ENCODE data around the gene CLPSL1.

Gene CLPSL1

DNA sequence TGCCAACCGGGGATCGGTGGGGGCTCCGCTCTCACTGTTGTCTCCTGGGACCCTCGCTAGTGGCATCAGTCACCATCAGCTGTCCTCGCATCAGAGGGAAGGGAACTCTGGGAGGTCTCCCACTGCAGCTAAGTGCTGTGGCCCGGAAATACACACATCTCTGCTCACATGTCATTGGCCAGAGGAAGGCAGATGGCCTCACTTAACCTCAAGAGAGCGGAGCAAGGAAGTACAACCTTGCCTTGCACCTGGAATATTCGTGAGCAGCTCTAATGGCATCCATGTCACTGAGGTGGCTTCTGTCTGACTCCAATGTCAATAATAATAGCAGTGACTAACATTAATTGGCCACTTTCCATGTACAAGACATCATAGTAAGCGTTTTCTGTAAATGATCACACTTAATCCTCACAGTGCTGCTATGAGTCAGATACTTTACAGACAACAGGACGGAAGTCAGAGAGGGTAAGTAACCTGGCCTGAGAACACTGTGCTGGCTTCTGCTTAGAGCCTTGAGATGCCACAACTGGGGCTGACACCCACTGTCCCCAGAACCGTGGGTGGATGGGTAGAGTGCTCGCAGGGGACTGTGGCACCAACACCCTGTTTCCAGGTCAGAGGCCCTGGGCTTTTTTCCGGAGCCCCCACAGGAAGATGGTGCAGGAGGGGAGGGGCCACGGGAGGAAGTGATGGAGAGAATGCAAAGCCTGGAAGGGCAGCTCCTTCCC is 30.3 kb downstream of the CLPSL1 start:
- H3F3A ChIP-seq (ENCODE audit: insufficient read depth, low read length) = no peaks in the 10 kb centered on the region
- no peaks in the 10 kb centered on the region for H3K36me3 ChIP-seq (replicated peaks; ENCODE audit: insufficient read depth, low read length)
- H3K4me3 ChIP-seq (ENCODE audit: low read length) = no peak overlapping the region
- H3K9me2 ChIP-seq (replicated peaks; ENCODE audit: insufficient read depth, low read length) = no peaks in the 10 kb centered on the region
- no peaks in the 10 kb centered on the region for H3K4me1 ChIP-seq (ENCODE audit: low read length)
- no peak overlapping the region for H2AFZ ChIP-seq (ENCODE audit: low read length)
- H3K9ac ChIP-seq (ENCODE audit: low read length) = no peak overlapping the region
- no peaks in the 10 kb centered on the region for H3K79me2 ChIP-seq (ENCODE audit: low read length)
- H4K20me1 ChIP-seq (ENCODE audit: insufficient read depth, low read length) = no peaks in the 10 kb centered on the region
- DNase-seq = no peak
- 0 out of 2 replicates have a peak, but pooled peaks cover 4% of the 10 kb centered on the region for H3K27me3 ChIP-seq (replicated peaks; ENCODE audit: insufficient read depth, low read length)
- H3K27ac ChIP-seq (ENCODE audit: low read length) = no peak overlapping the region
- TF ChIP-seq EZH2phosphoT487 (IDR thresholded peaks at IDR 0.05; ENCODE audit: low read length) (no peak), EZH2 (optimal IDR thresholded peaks at IDR 0.05; ENCODE audit: low read depth, low read length) (no peak)
- TF ChIP-seq, protein P1, sequence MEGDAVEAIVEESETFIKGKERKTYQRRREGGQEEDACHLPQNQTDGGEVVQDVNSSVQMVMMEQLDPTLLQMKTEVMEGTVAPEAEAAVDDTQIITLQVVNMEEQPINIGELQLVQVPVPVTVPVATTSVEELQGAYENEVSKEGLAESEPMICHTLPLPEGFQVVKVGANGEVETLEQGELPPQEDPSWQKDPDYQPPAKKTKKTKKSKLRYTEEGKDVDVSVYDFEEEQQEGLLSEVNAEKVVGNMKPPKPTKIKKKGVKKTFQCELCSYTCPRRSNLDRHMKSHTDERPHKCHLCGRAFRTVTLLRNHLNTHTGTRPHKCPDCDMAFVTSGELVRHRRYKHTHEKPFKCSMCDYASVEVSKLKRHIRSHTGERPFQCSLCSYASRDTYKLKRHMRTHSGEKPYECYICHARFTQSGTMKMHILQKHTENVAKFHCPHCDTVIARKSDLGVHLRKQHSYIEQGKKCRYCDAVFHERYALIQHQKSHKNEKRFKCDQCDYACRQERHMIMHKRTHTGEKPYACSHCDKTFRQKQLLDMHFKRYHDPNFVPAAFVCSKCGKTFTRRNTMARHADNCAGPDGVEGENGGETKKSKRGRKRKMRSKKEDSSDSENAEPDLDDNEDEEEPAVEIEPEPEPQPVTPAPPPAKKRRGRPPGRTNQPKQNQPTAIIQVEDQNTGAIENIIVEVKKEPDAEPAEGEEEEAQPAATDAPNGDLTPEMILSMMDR (IDR thresholded peaks at IDR 0.05; ENCODE audit: low read length) = no peak
- no peak overlapping the region for H3K4me2 ChIP-seq (ENCODE audit: low read depth, low read length)
- no peaks in the 10 kb centered on the region for H3K9me3 ChIP-seq (replicated peaks; ENCODE audit: insufficient read depth, low read length)

DNA sequence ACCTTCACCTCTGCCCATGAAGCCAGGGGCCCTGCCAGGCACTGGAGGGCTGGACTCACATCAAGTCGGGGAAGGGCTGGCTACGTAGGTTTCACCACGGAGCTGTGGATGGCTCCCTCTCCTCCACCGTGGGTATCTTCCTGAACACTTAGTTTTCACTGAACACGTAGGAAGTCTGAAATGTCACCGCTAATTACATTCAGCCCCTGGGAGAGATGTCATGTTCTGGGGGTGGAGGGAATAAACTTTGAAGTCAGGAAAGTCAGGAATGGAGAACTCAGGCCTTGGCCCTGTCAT is 30.8 kb downstream of the CLPSL1 start:
- Histone ChIP-seq H3K4me1 (ENCODE audit: low read length) (no peaks in the 10 kb centered on the region), H3K79me2 (ENCODE audit: low read length) (no peaks in the 10 kb centered on the region), H3F3A (ENCODE audit: insufficient read depth, low read length) (no peaks in the 10 kb centered on the region), H2AFZ (ENCODE audit: low read length) (no peak overlapping the region), H3K9me3 (replicated peaks; ENCODE audit: insufficient read depth, low read length) (no peaks in the 10 kb centered on the region), H4K20me1 (ENCODE audit: insufficient read depth, low read length) (no peaks in the 10 kb centered on the region), H3K9ac (ENCODE audit: low read length) (no peak overlapping the region), H3K4me3 (ENCODE audit: low read length) (no peak overlapping the region), H3K9me2 (replicated peaks; ENCODE audit: insufficient read depth, low read length) (no peaks in the 10 kb centered on the region), H3K27me3 (replicated peaks; ENCODE audit: insufficient read depth, low read length) (0 out of 2 replicates have a peak, but pooled peaks cover 4% of the 10 kb centered on the region), H3K4me2 (ENCODE audit: low read depth, low read length) (no peak overlapping the region), H3K36me3 (replicated peaks; ENCODE audit: insufficient read depth, low read length) (no peaks in the 10 kb centered on the region), H3K27ac (ENCODE audit: low read length) (no peak overlapping the region)
- DNase-seq = no peak
- no peak for TF ChIP-seq EZH2phosphoT487 (IDR thresholded peaks at IDR 0.05; ENCODE audit: low read length)
- TF ChIP-seq, protein P1 (IDR thresholded peaks at IDR 0.05; ENCODE audit: low read length) = no peak
- no peak for TF ChIP-seq EZH2 (optimal IDR thresholded peaks at IDR 0.05; ENCODE audit: low read depth, low read length)

DNA sequence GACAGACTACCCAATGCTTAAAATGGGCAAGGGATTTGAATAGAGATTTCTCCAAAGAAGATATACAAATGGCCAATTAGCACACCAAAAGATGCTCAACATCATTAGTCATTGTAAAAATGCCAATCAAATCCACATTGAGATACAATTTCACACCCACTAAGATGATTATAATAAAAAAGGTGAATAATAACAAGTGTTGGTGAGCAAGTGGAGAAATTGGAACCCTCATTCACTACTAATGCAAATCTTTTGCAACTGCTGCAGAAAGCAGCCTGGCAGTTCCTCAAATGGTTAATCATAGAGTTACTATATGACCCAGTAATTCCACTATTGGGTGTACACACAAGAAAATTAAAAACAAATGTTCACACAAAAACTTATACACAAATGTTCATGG is 36.7 kb downstream of the CLPSL1 start:
- no peaks in the 10 kb centered on the region for H3K9me2 ChIP-seq (replicated peaks; ENCODE audit: insufficient read depth, low read length)
- H3K9ac ChIP-seq (ENCODE audit: low read length) = no peak overlapping the region
- no peaks in the 10 kb centered on the region for H3K4me1 ChIP-seq (ENCODE audit: low read length)
- H2AFZ ChIP-seq (ENCODE audit: low read length) = no peak overlapping the region
- TF ChIP-seq EZH2 (optimal IDR thresholded peaks at IDR 0.05; ENCODE audit: low read depth, low read length) (no peak), EZH2phosphoT487 (IDR thresholded peaks at IDR 0.05; ENCODE audit: low read length) (no peak)
- TF ChIP-seq, protein P1 (IDR thresholded peaks at IDR 0.05; ENCODE audit: low read length) = no peak
- no peak for DNase-seq
- H3K79me2 ChIP-seq (ENCODE audit: low read length) = no peaks in the 10 kb centered on the region
- no peak overlapping the region for H3K4me2 ChIP-seq (ENCODE audit: low read depth, low read length)
- H3K27ac ChIP-seq (ENCODE audit: low read length) = no peak overlapping the region
- H3K9me3 ChIP-seq (replicated peaks; ENCODE audit: insufficient read depth, low read length) = no peaks in the 10 kb centered on the region
- H4K20me1 ChIP-seq (ENCODE audit: insufficient read depth, low read length) = no peaks in the 10 kb centered on the region
- no peaks in the 10 kb centered on the region for H3F3A ChIP-seq (ENCODE audit: insufficient read depth, low read length)
- H3K4me3 ChIP-seq (ENCODE audit: low read length) = no peak overlapping the region
- H3K27me3 ChIP-seq (replicated peaks; ENCODE audit: insufficient read depth, low read length) = no peaks in the 10 kb centered on the region
- no peaks in the 10 kb centered on the region for H3K36me3 ChIP-seq (replicated peaks; ENCODE audit: insufficient read depth, low read length)
